HG02852 (cell line): ENCODE results near the gene CA5A.

Source experiments
- ATAC-seq: cut with Tn5 transposase; IDR thresholded peaks from one replicate; pipeline ENCODE4 v1.9.1; 2021; ENCODE audit warnings: mild to moderate bottlenecking, moderate library complexity; ENCODE audit not compliant: unreplicated experiment

The CA5A gene

DNA sequence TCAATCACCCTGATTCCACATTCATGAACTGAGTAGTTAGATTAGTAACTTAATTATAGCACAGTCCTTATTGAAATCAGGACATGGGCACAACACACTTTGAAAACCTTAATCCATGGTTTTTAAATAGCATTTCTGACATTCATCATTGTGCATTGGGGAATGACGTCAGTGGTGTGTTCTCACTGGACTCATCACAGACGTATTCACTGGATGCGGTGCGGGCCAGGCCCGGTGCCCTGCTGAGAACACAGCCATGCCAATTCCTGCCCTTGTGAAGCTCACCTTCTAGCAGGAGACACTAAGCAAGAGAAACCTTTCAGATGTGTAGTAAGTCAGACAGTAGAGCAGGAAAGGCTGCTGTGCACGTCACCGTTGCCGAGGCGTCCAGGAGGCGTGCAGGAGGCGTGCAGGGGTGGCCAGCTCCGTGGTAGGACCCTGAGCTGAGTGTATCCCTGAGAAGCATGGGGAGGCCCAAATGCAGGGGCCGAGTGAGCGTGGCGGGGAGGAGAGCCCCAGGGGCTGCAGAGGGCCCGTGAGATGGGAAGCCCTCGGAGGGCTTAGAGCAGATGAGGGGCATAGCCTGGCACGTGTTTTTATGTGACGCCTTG, 27.8 kb upstream of the CA5A start:
- no peak for ATAC-seq

DNA sequence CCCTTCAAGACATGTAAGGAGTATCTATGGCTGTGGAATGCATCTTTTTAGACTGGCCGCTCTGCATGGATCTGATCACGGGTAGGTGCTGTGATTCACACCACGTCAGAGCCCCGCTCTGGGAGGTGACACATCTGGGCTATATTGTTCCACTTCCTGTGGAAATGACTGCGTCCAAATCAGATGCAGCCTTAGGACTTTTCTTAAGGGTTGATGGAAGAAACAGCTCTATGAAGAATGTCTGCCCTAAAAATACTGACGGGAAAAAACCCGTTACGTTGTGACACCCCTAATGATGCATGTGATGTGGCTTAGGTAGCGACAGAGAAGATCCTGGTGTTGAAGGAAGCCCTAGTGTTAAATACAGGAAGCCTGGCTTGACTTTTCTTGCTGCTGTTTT, 27.1 kb upstream of the CA5A start:
- ATAC-seq: no peak

DNA sequence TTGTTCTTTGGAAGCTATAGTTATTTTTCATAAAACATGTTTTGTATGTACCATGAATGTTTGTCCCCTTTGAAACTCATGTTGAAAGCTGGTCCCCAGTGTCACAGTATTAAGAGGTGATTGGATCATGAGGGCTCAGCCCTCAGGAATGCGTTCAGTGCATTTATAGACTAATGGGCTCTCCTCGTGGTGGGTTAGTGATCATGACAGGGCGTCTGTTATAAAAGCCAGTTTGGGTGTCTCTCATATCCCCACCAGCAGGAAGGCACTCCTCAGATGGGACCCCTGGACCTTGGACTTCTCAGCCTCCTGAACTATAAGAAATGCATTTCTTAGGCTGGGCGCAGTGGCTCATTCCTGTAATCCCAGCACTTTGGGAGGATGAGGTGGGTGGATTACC, 25.3 kb upstream of the CA5A start:
- ATAC-seq: no peak

DNA sequence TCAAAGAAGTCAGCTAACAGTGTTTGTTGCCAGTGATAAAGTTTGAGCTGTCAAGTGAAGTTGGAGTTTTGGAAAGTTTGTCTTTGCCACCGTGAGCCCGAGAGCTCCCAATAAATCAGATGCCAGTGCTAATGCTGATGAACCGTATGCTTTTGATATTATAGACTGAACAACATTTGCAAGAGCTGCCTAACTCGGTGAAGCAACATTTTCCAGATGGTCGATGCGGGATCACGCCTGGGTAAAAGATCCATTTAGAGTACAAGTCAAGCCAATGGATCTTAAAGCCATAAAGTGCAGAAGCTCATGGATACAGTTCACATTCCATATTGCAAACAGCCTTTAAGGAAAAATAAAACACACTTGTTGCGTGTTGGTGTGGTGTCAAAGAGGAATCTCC, 24.5 kb upstream of the CA5A start:
- no peak for ATAC-seq

DNA sequence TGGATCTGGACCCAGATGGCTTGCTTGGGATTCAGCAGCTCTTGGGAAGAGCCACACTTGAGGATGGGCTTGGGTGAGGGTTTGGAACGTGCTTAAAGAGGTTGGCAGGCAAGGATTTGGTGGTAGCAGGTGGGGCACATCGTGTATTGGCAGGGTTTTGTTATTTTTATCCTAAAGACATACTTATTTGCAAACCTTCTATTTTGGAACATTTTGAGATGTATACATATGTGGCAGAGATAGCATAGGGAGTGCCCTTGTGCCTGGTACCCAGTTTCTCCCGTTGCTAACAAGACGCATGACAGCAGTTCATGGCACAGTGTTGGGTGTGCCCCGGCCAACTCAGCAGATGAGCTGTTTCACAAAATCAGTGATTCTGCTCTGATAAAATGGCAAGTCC, 24.0 kb upstream of the CA5A start:
- no peak for ATAC-seq

DNA sequence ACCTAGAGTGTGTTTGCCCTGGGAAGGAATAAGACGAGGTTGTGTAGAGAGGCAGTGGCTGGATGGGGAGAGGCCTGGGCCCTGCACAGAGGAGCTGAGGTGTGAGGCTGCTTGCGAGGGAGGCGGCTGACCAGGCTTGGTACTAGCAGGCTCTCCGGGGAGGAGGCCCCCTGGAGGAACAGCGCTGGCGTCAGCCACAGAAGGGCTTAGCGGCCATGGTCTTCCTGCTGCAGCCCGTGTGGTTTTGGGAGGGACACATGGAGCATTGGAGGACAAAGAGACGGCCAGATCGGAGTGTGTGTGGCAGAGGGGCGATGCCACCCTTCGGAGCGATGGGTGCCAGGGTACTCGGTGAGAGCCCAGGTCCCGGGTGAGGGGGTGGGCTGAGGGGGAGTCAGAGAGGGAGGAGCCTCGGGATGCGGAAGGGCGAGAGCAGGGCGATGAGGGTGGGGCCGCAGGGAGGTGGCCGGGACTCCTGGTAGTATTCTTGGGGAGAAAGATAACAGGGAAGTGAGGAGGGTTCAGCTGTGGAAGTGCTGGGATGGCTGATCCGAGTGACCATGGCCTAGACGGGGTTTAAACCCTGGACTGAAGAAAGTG, 23.2 kb upstream of the CA5A start:
- no peak for ATAC-seq

DNA sequence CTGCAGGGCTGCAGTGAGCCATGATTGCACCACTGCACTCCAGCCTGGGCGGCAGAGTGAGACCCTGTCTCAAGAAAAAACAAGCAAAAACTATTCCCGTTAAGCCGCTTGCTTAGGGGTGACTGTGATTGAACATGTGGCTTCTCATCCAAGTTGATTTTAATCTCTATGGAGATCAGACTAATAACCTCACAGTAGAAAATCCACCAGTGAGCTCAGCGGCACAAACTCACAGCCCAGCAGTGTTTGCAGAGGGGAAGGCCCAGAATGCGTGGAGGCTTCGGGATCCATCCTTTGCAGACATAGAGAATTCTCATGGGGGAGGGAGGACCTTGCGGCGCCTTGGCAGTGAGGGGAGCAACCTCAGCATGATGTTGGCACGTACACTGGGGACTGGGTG, 22.3 kb upstream of the CA5A start:
- no peak for ATAC-seq

DNA sequence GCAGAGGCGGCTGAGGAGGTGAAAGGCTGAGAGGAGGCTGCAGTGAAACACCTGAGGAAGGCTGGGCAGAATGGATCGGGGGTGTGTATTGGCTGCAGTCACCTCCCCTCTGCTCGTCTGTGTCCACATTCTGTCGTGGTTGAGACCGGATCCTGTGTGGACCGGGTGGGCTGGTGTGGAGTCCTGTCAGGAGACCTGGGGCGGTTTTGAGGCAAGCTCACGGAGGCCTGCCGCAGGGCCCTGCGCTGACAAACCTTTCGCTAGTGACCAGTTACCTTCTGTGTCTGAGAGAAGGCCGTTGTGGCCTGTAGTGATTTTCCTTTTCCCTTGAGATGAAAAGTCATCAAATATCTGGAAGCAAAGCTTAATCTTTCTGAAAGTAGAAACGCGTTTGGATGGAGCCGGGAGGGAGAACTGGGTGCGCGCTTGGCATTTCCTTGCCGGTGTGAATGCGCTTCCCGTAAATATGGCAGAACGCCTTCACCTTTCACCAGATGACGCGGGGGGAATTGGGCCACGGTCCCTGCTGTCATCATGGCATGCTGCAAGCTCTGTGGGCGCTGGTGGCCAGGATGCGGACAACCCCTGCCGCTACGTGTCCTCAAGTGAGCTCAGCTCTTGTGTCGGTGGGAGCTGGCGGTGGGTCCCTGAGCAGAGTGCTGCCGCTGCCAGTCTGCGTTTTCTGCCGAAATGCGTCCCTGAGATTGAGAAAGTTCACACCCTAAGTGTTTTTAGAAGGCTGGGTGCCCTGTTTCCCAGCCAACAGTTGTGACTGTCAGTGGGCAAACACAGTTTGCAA, 21.2 kb upstream of the CA5A start:
- ATAC-seq: no peak

DNA sequence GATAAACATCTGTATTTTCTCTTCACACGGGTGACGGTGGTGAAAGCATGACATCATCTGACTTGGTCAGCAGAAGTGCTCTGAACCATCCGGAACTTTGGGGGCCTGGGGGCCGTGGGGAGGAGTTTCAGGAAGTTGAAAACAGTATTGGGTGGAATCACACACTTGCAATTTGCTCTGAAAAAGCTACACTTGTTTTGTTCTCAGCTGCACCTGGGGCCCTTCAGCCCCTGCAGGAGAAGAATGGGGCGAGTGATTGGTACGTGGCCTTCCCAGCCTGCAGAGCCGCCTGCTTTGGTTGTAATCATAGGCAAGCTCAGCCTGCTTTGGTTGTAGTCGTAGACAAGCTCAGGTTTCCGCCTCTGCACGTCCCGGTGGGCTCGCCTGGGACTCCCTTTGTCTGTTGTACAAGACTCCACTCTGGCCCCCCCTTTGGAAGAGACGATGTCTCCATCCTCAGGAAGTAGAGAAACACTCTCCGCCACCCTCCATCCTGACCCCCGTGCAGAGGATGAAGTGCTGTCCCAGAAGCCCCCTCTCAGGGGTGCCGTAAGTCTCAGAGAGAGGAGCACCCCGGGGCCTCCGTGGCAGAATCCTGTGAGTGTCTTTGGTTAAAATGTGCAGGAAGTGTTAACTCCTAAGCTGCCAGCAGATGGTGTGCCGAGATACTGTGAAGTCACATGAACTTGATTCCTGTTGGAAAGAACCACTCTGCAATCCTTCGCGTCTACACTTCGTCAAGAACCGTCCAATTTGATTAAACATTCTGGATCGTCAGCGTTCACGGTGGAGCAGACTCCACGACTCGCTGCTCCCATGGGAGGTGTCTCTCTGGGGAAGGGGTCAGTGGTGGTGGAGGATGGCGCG, 20.3 kb upstream of the CA5A start:
- ATAC-seq: no peak

DNA sequence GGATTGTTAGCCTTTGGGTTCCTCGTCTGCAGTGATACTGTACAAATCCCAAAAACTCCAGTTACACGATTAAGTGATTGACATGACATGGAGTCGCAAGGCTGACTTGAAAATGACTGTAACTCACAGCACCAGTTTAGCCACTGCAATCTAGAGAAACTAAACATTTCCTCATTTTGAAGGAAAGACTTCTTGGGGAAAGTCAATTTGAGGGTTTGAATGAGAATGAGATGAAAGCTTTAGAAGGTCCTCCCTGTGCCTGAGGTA, 19.7 kb upstream of the CA5A start:
- no peak for ATAC-seq

DNA sequence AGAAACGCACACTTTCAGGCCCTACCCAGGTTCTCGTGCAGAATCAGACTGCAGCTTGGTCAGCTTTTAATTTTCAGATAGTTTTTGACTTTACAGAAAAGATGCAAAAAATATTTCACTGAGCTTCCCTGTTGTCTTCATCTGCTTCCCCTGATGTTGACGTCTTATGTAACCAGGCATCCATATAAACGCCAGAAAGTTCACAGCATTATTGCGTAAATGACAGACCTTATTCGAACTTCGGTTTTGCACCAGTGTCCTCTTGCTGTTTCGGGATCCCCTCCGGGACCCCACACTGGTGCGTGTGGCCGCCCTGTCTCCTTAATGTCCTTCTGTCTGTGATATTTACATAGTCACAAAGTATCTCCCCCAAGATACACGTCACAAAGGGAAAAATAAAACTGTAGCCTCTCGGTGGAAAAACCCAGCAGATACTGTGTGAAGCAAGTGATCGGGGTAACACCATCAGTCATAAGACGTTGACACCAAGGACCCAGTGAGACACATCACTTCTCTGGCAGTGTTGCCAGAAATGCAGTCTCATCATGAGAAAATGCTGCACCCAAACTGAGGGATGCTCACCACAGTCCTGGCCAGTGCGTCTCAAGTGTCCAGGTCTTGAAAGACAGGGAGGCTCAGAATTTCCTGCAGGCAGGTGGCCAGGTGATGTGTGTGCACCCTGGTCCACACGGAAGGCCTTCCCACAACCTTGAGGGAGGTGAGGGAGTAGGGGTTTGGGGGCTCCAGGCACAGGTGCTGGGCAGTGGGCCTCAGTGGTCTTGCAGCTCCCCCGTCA, 19.2 kb upstream of the CA5A start:
- no peak for ATAC-seq

DNA sequence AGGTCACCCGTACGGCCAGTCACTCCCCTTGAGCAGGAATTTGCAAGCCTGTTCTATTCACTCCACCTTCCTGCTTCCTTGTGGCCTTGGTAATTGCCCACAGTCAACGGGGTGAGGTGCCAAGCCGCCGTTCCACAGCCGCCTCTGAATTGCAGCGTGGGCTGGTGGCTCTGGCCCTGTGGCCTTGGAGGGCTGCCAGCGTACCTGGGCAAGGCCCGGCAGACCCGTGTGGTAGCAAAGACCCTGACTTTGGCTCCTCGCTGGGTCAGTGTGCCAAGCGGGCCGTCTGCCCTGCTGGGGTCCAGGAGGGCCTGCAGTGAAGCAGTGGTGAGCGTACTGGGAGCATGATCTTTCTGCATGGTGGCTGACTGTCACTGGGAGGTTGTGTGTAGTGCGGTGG, 18.5 kb upstream of the CA5A start:
- no peak for ATAC-seq

DNA sequence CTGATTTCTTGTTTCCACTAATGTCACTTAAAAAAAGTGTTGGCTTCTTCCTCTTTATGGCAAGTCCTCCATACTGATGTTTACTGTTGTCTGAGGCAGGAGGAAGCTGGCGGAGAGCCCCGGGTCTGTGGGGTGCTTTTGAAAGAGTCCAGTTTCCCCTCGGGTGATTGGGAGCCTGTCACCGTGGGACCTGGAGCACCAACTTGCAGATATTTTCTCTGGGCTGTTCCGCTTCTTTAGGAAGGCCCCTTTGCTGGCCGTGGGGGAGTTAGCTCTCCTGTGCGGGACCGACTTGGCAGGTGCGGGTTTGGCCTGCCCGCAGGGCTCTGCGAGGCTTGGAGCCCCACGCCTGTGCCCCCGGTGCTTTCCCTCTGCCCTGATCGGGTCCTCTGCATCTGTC, 18.0 kb upstream of the CA5A start:
- ATAC-seq: no peak

DNA sequence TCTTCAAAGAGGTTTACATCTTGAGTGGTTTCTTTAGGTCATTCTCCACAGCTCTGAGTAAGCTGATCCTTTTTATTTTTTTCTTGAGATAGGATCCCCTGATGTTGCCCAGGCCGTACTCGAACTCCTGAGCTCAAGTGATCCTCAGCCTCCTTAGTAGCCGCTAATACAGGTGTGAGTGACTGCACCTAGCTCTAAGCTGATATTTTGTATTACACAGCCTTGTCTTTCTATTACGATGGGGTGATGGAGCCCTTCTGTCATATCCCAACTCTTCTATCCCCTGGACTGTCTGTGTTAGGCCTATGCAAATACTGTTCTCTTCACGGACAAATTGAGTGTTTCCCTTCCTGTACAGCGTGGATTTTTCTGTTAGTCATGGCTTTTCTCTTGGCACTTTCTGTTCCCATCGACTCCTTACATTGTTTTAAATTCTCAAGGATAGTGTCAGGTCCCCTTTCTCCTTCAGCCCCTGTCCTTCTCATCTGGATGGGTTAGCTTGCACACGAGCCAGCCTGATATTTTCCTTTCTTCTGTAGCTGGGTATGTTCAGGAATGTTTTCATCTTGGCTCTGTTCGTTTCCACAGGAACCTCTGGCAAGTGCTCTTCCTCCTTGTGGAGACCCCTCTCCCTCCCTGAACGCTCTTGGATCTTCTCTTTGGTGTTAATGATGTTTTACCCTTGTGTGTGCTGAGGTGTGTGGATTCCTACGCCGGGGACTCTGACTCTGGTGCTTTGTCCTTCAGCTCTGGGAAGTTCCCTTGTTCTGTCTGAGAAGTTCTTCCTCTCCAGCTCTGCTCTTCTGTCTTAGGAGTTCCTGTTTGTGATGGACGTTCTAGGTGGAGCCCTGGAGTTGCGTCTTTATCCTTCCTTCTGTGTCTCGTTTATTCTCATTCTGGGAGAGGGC, 17.2 kb upstream of the CA5A start:
- ATAC-seq: no peak

DNA sequence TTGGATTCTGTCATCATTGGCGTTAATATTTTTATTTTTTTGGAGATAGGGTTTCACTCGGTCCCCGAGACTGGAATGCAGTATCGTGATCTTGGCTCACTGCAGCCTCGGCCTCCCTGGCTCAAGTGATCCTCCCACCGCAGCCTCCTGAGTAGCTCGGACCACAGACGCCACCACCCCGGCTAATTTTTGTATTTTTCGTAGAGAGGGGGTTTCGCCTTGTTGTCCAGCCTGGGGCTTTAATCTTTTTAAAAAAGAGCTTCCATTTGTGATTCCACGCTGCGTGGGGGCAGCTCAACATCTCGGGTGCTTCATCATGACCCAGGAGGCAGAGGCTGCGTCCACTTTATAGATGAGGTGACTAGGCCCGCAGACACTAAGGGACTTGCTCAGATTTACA, 16.4 kb upstream of the CA5A start:
- ATAC-seq: no peak

DNA sequence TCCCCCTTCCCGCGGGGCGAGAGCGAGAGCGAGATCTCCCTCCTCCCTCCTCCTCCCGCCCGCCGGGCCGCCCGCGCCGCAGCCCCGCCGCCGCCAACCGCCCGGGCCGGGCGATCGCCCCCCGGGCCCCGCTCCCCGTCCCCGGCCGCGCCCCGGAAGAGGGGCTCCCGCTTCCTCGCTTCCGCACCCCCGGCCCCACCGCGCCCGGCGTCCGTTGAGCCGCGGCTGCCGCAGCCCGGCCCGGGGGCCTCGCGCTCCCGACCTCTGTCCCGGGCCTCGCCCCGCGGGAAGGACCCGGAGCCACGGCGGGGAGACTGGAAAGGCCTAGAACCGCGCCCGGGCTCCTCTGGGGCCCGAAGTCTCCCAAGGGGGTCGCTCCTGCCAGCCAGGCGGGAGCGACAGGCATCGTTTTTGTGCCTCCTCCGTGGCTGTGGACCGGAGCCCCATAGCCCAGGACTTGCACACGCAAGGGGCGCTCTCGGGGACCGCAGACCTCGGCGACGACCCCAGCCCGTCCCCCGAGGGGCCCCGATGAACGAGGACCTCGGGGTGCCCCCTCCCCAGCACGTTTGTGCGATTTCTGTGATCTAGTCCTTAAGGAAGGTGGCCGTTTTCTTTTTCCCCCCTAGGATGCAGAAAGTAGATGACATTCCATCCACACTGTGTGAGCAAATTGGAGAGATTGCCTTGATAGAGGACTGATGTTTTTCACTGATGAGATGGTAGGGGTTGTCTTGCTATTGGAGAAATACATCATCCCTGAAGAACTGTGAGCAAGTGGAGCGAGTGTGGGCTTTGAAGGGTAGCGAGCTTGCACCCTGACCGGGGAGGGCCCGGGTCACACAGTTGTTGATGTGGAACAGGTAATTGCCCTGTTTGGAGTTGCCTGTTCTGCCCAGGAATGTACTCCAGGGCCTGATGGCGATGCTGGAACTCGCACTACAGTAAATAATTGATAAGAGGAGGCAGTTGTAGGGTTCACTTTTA, 15.5 kb upstream of the CA5A start:
- ATAC-seq: peak; percentile 1

DNA sequence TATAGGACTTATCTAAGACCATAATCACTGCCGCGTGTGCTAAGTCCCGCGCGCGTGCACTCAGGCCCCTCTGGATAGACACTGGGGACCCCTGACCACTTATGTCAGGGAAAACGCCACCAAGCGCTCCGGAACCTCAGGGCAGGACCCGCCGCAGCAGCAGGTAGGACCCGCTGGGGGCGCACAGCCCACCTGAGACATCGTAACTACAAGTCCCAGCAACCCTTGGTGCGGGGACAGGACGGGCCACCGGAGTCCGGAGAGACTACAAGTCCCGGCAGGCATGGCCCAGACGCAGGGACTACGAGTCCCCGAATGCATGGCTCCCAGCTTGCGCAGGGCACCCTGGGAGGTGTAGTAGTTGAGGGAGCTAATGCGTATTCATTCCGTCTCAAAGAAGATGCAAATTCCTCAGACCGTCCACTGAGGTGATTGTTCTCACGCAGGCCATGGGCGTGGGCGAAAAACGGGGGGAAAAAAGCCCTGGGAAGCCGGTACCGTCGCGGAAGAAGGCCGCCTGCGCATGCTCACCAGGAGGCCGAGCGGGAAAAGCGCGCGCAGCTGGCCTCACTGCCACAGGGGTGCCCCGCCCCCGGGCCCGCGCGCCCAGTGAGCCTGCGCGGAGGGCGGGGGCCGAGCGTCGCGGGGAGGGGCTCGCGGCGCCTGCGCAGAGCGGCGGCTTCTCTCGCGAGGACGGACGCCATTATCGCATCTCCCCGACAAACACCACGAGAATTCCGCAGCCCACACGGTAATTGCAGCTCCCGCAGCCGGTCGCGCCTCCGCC, 14.6 kb upstream of the CA5A start, which contains the start of gene BANP:
BANP (plus strand) TSS at position 670 of the 787 bp plus-strand sequence. CDS start 23,682 bp downstream, outside the sequence.
- peak; percentile 84 for ATAC-seq
